Astrocyte (in vitro differentiated cells and primary cell): ENCODE data around the gene AGXT2. TPM values are rescaled to one million over a fixed set of nuclear protein-coding genes. Genes with fewer than 3 reads are reported as not detected.

Source experiments
- DNase-seq: peaks from one replicate; pipeline ENCODE4 v3.0.0-alpha.2; 2010; ENCODE audit warnings: low read depth
- FAIRE-seq: peaks from 2 replicates; lab custom pipeline; 2011; peaks lifted over from hg19 to GRCh38; lab: Jason Lieb, UNC
- H2AFZ ChIP-seq: 2 replicates; pipeline ENCODE4 v1.6.0; 2012; ENCODE audit warnings: low read depth, low read length, inconsistent platforms
- H3K27ac ChIP-seq: 2 replicates; pipeline ENCODE4 v1.5.1; 2011; ENCODE audit warnings: low read depth, low read length, inconsistent platforms
- H3K27me3 ChIP-seq: 2 replicates; pipeline ENCODE4 v1.6.0; 2011; ENCODE audit warnings: low read length, inconsistent platforms; ENCODE audit not compliant: insufficient read depth
- H3K36me3 ChIP-seq: 2 replicates; pipeline ENCODE4 v1.5.1; 2011; ENCODE audit warnings: low read length, inconsistent platforms; ENCODE audit not compliant: insufficient read depth
- H3K4me1 ChIP-seq: 2 replicates; pipeline ENCODE4 v1.5.1; 2011; ENCODE audit warnings: low read length, inconsistent platforms; ENCODE audit not compliant: insufficient read depth
- H3K4me2 ChIP-seq: 2 replicates; pipeline ENCODE4 v1.6.0; 2012; ENCODE audit warnings: low read length, inconsistent platforms
- H3K4me3 ChIP-seq: 2 replicates; pipeline ENCODE4 v1.5.1; 2011; ENCODE audit warnings: low read depth, mild to moderate bottlenecking, low read length, inconsistent platforms; ENCODE audit not compliant: insufficient read depth
- H3K79me2 ChIP-seq: 2 replicates; pipeline ENCODE4 v1.6.0; 2012; ENCODE audit warnings: mild to moderate bottlenecking, low read length, inconsistent platforms; ENCODE audit not compliant: insufficient read depth
- H3K9ac ChIP-seq: 2 replicates; pipeline ENCODE4 v1.6.0; 2012; ENCODE audit warnings: mild to moderate bottlenecking, low read length, inconsistent platforms
- H3K9me3 ChIP-seq: 2 replicates; pipeline ENCODE4 v1.5.1; 2012; ENCODE audit warnings: low read depth, mild to moderate bottlenecking, low read length, inconsistent platforms; ENCODE audit not compliant: insufficient read depth
- H4K20me1 ChIP-seq: 2 replicates; pipeline ENCODE4 v1.6.0; 2012; ENCODE audit warnings: low read length, inconsistent platforms; ENCODE audit not compliant: insufficient read depth
- H3K27ac Mint-ChIP-seq: one replicate; pipeline ENCODE4 v1.8.0; 2021; ENCODE audit warnings: mild to moderate bottlenecking, mixed read lengths; ENCODE audit not compliant: unreplicated experiment
- H3K27me3 Mint-ChIP-seq: one replicate; pipeline ENCODE4 v1.8.0; 2021; ENCODE audit warnings: low read depth, mixed read lengths; ENCODE audit not compliant: unreplicated experiment
- H3K36me3 Mint-ChIP-seq: one replicate; pipeline ENCODE4 v1.8.0; 2021; ENCODE audit warnings: low read depth, mixed read lengths; ENCODE audit not compliant: unreplicated experiment
- H3K4me1 Mint-ChIP-seq: one replicate; pipeline ENCODE4 v1.8.0; 2021; ENCODE audit warnings: low read depth, mixed read lengths; ENCODE audit not compliant: unreplicated experiment
- H3K4me3 Mint-ChIP-seq: one replicate; pipeline ENCODE4 v1.8.0; 2021; ENCODE audit warnings: mild to moderate bottlenecking, moderate library complexity, mixed read lengths; ENCODE audit not compliant: unreplicated experiment
- H3K9me3 Mint-ChIP-seq: one replicate; pipeline ENCODE4 v1.8.0; 2021; ENCODE audit warnings: mild to moderate bottlenecking, mixed read lengths; ENCODE audit not compliant: unreplicated experiment
- EZH2 ChIP-seq: IDR thresholded peaks from 2 replicates; pipeline ENCODE4 v1.6.1; 2012; ENCODE audit warnings: mild to moderate bottlenecking, low read length, inconsistent platforms; ENCODE audit not compliant: insufficient read depth
- total RNA-seq: library from RNA; stranded (reverse); gene quantifications from 2 replicates; pipeline ENCODE4 v1.2.1, GENCODE V29; 2021
- TF ChIP-seq, protein P1 (sequence below): IDR thresholded peaks from 2 replicates; pipeline ENCODE4 v1.5.1; 2011; ENCODE audit warnings: low read depth, mild to moderate bottlenecking, inconsistent platforms, low read length, moderate library complexity; ENCODE audit not compliant: insufficient read depth

The AGXT2 gene
- total RNA-seq, 1 donor from 2014 or later = not detected

- Mint-ChIP-seq H3K4me1 (peaks cover 14% of the 10 kb centered on the region), H3K4me3 (no peak overlapping the region), H3K27ac (no peak overlapping the region), H3K36me3 (no peaks in the 10 kb centered on the region), H3K9me3 (no peaks in the 10 kb centered on the region), H3K27me3 (no peaks in the 10 kb centered on the region)
- no peaks in the 10 kb centered on the region for H3K9me3 ChIP-seq
- no peaks in the 10 kb centered on the region for H4K20me1 ChIP-seq
- H3K9ac ChIP-seq = no peak overlapping the region
- no peaks in the 10 kb centered on the region for H3K79me2 ChIP-seq
- DNase-seq = no peak
- H3K4me2 ChIP-seq = no peak overlapping the region
- H3K4me1 ChIP-seq = no peaks in the 10 kb centered on the region
- H3K27me3 ChIP-seq = no peaks in the 10 kb centered on the region
- H3K4me3 ChIP-seq = no peak overlapping the region
- H3K36me3 ChIP-seq = no peaks in the 10 kb centered on the region
- no peak overlapping the region for H2AFZ ChIP-seq
- H3K27ac ChIP-seq = no peak overlapping the region
- no peak for FAIRE-seq
- TF ChIP-seq, protein P1, sequence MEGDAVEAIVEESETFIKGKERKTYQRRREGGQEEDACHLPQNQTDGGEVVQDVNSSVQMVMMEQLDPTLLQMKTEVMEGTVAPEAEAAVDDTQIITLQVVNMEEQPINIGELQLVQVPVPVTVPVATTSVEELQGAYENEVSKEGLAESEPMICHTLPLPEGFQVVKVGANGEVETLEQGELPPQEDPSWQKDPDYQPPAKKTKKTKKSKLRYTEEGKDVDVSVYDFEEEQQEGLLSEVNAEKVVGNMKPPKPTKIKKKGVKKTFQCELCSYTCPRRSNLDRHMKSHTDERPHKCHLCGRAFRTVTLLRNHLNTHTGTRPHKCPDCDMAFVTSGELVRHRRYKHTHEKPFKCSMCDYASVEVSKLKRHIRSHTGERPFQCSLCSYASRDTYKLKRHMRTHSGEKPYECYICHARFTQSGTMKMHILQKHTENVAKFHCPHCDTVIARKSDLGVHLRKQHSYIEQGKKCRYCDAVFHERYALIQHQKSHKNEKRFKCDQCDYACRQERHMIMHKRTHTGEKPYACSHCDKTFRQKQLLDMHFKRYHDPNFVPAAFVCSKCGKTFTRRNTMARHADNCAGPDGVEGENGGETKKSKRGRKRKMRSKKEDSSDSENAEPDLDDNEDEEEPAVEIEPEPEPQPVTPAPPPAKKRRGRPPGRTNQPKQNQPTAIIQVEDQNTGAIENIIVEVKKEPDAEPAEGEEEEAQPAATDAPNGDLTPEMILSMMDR = no peak
- no peak for TF ChIP-seq EZH2
These were observed 11.5 kb upstream of the AGXT2 start for GRCh38 chr5:35059251-35059650.

GRCh38 chr5:35058374-35058788, 10.6 kb upstream of the AGXT2 start:
- Histone ChIP-seq H3K36me3 (no peaks in the 10 kb centered on the region), H3K9ac (no peak overlapping the region), H3K79me2 (no peaks in the 10 kb centered on the region), H3K4me2 (no peak overlapping the region), H3K27ac (no peak overlapping the region), H3K9me3 (no peaks in the 10 kb centered on the region), H3K4me1 (no peaks in the 10 kb centered on the region), H4K20me1 (no peaks in the 10 kb centered on the region), H3K27me3 (no peaks in the 10 kb centered on the region), H3K4me3 (no peak overlapping the region), H2AFZ (no peak overlapping the region)
- no peak overlapping the region for H3K4me3 Mint-ChIP-seq
- H3K27me3 Mint-ChIP-seq = no peaks in the 10 kb centered on the region
- H3K36me3 Mint-ChIP-seq = no peaks in the 10 kb centered on the region
- FAIRE-seq (no peak), DNase-seq (no peak)
- H3K4me1 Mint-ChIP-seq = peaks cover 14% of the 10 kb centered on the region
- TF ChIP-seq EZH2 = no peak
- TF ChIP-seq, protein P1 = no peak
- no peak overlapping the region for H3K27ac Mint-ChIP-seq
- no peaks in the 10 kb centered on the region for H3K9me3 Mint-ChIP-seq

DNA sequence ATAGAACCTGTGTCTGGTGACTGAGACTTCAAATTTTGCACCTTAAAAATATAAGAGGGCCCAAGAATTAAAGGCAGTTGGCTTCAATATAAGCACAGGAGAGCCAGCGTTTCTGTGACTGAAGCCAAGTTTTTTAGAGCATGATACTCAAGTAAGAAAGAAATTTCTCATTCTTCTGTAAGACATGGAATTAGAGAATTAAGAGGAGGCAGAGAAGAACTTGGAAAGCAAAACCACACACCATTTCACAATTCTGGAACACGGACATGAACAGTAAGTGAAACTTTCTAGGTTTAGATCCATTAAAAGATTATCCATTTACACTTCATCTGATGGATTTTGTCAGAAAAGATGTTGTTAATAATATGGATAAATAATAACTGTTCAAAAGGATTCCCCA, 8.9 kb upstream of the AGXT2 start:
- no peaks in the 10 kb centered on the region for H3K27me3 Mint-ChIP-seq
- no peak for DNase-seq
- TF ChIP-seq EZH2 = no peak
- TF ChIP-seq, protein P1 = no peak
- H3K27ac ChIP-seq = no peak overlapping the region
- no peaks in the 10 kb centered on the region for H4K20me1 ChIP-seq
- no peak overlapping the region for H2AFZ ChIP-seq
- H3K36me3 ChIP-seq = no peaks in the 10 kb centered on the region
- H3K4me3 Mint-ChIP-seq = no peak overlapping the region
- no peaks in the 10 kb centered on the region for H3K36me3 Mint-ChIP-seq
- H3K4me1 ChIP-seq = no peaks in the 10 kb centered on the region
- no peaks in the 10 kb centered on the region for H3K27me3 ChIP-seq
- no peak overlapping the region for H3K4me3 ChIP-seq
- no peaks in the 10 kb centered on the region for H3K79me2 ChIP-seq
- no peak overlapping the region for H3K27ac Mint-ChIP-seq
- H3K9me3 ChIP-seq = no peaks in the 10 kb centered on the region
- FAIRE-seq = no peak
- H3K4me2 ChIP-seq = no peak overlapping the region
- H3K9ac ChIP-seq = no peak overlapping the region
- peaks cover 6% of the 10 kb centered on the region for H3K4me1 Mint-ChIP-seq
- no peaks in the 10 kb centered on the region for H3K9me3 Mint-ChIP-seq
